HG03108 (cell line): ENCODE results near the gene ZCCHC14.
"Not testable (repeated sequence)": the region's sequence is repeated elsewhere in the genome, so short reads cannot be mapped to it uniquely, and the experiment has no call there.

Experiments
- ATAC-seq: cut with Tn5 transposase; IDR thresholded peaks from one replicate; pipeline ENCODE4 v1.9.1; 2021; ENCODE audit warnings: moderate library complexity; ENCODE audit not compliant: unreplicated experiment

Gene ZCCHC14

DNA sequence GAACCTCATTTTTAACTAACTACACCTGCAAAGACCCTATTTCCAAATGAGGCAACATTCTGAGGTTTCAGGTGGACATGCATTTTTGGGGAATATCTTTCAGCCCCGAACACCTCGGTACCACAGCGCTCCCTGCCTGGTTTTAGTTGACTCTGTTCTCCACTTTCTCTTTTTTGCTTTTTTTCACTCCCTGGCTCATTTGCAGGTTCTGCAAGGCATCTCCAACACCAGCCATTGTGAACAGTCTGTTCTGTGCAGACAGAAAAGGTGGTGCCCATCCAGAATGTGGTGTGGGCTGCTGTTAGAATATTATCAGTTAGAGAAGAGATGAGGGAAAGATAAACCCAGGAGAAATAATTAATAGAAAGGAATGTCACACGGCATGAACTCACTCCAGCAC lies 32.5 kb upstream of the ZCCHC14 start:
- ATAC-seq = no peak

DNA sequence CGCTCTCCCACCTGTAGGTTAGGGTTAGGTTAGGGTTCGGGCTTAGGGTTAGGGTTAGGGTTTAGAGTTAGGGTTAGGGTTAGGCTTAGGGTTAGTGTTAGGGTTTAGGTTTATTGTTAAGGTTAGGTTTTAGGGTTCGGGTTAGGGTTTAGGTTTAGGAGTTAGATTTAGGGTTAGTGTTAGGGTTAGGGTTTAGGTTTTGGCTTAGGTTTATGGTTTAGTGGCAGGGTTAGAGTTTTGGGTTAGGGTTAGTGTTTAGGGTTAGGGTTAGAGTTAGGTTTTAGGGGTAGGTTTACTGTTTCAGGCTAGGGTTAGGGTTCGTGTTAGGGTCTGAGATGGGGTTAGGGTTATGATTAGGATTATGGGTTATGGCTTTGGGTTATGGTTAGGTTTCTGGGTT lies 31.6 kb upstream of the ZCCHC14 start:
- ATAC-seq = no peak

DNA sequence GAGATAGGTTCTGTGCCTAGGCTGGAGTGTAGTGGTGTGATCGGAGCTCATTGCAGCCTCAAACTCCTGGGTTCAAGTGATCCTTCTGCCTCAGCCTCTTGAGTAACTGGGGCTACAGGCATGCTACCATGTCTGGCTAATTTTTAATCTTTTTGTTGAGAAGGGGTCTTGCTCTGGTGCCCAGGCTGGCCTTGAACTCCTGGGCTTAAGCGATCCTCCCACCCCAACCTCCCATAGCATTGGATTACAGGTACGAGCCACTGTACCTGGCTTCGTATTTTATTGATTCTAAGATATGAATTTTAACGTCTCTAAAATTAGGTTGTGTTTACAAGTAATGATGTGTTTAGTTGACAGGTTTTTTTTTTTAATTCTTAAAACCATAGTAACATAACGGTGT lies 30.8 kb upstream of the ZCCHC14 start:
- not testable (repeated sequence) for ATAC-seq

DNA sequence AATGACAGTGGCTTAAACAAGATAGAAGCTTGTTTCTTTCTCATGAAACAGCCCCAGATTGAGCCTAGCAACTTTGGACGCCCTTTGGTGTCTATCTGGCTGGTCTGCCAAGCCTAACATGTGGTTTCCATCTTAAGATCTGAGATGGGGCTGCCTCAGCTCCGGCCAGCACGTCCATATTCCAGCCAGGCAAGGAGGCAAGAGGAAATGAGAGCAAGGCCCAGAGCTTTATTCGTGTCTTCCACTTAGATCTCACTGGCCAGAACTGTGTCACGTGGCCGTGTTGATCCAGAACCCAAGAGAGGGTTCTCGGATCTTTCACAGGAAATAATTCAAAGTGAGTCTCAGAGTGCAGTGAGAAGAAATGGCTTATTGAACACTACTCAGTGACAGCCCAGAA lies 28.9 kb upstream of the ZCCHC14 start:
- not testable (repeated sequence) for ATAC-seq

DNA sequence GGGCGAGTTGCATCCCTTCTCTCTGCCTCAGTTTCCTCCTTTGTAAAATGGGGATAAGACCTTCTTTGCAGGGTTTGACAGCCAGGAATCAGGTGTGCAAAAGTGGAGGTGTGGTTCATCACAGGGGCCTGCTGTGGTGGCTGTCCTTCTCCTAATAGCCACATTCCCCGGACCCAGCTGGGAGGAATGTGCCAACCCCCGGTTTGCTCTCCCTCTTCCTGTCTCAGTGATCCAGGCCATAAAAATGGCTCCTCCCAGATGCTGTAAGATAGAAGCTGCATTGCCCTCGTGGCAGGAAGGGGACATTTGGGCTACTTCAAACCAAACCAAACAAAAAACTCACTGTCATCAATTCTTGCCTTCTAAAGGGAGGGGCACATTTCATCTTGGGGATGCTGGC lies 26.3 kb upstream of the ZCCHC14 start:
- ATAC-seq = not testable (repeated sequence)

DNA sequence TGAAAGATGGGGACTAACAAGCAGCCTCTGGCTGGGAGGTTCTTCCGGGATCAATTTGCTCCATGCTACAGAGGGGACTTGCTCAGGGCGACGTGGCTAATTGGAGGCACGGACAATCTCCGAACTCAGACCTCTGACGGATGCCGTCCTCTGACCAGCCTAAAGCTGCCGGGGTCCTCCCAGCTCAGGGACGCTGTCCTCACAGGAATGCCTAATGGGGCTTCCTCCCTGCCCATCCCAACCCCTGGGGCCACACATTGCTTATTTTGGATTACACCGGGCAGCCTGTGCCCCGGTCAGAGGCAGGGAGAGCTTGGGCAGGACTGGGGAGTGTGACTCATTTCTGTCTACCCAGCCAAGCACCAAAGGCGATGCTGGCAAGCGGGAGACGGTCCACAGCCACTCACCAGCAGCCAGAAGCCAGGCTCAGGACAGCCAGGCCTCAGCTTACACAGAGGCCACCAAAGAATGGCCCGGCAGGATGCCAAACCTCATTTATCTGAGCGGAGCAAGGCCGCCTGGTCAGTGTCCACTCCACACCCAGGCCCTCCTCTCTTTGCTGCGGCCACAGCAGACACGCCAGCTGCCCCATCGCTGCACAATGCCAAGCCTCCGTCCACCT lies 25.7 kb upstream of the ZCCHC14 start:
- not testable (repeated sequence) for ATAC-seq

DNA sequence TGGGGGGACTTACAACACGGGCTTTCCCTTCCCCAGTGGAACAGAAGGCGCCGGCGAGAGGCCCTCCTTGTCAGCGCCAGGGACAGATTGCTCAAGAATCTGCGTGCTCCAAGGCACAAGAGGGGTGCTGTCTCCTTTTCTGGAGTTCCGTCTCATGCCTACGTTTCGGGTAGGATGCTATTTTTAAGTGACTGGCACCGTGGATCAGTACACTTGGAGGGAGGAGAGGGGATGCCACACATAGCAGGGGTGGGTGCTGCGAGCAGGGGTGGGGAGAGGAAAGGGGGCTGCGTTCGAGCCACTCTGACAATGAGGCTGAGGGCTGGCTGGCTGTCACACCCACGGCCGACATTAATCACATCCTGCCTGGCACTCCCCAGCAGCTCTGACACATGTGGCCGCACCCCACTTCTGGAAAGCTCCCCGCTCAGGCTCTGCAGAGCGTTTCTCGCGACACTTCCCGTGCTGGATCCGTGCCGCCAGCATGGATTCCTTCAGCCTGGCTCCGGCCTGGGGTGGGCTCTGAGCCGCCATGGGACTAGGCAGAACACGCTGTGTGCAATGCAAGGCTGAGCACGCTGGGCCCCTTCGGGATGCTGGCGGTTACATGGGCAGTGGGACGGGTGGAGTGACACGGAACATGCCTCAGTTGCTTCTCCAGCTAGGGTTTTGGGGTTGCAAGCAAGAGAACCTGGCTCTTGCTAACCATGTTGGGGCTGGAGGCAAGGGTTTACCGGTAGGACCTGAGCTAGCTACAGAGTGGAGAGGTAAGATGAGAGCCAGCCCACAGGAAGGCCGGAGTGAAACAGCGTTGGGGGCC lies 25.0 kb upstream of the ZCCHC14 start:
- ATAC-seq = not testable (repeated sequence)

DNA sequence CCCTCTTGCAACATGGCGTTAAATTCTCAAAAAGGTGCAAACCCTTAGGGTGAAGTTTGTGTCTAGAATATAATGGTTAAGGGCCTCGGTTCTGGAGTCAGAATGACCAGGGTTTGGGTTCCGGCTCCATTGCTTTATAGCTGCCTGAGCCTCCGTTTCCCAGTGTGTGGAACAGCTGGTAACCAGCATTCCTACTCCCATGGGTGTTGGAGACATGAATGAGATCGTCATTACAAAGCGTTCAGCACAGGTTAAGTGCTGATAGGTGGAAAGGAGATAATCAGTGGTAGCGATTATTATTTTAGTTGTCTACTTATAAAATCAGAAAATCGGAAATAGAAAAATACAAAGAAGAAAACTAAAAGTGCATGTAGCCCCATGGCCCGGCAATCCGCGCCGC lies 23.5 kb upstream of the ZCCHC14 start:
- no peak for ATAC-seq

DNA sequence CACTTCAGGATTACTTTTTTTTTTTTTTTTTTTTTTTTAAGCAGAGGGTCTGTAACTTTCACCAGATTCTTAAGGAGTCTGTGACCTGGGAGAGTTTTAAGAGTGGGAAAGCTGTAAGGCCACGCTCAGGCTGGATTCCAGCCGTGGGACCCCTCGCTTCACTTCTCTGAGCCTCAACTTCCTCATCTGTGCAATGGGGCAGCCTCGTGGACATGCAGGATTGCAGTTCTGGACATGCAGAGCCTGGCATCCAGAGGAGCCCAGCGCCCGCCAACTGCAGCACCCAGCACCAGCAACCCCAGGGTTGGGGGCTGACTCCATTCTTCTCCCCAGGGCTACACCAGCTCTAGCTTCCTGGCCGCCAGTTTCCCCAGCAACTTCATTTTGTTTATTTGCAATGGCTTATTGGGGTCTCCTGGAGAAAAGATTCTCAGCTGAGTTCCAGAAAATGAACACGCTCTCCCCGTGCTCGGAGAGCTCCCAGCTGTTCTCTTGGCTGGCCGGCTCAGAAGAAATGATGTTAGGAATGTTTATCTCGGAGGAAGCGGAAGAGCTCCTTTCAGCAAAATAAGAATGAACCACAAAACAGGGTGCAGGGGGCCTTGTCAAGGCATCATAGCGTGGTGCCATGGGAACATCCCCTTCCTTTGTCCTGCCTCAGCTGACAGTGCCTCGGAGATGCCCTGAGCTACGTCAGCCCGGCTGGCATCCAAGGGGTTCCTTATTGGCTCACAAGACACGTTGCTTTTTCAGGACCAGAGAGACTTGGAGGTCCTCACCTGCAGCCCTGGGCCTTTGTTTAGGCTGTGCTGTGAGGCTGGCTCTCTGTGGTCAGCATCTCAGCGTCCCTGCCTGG lies 22.9 kb upstream of the ZCCHC14 start:
- no peak for ATAC-seq

DNA sequence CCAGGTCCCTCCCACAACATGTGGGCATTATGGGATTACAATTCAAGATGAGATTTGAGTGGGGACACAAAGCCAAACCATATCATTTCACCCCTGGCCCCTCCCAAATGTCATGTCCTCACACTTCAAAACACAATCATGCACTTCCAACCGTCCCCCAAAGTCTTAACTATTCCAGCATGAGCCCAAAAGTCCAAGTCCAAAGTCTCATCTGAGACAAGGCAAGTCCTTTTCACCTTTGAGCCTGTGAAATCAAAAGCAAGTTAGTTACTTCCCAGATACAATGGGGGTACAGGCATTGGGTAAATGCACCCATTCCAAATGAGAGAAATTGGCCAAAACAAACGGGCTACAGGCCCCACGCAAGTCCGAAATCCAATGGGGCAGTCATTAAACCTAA lies 17.0 kb upstream of the ZCCHC14 start:
- ATAC-seq = not testable (repeated sequence)

DNA sequence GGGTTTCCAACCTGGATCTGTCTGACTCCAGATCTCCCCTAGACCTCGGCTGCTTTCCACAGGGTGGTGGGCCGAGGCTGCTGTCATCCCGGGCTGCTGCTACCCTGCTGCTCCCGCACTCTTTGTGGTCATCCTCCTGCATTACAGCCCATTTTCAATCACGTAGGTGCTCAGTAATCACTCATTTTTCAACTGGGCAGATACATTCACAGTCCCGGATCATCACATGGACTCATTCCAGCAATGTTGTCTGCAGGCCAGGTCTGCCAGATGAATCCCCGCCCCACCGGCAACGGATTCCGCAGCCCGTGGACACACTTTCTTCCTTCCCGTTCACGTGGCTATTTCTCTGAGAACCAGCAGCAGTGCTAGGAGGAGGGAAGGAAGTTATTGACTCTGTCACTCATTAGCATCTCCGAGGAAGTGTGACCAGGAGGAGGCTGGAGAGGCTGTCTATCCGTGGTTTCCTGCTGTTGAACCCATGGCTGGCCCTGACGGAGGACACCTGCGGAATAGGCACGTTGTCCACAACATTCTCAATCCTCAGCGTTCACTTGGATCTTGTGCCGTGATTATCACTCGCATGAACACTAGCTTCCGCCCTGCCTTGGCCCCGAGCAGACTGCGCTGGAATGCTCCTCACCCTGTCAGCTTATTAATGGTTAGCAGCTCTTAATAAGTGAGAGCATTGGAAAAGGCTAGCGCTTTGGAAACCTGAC lies 14.7 kb upstream of the ZCCHC14 start:
- ATAC-seq = no peak

DNA sequence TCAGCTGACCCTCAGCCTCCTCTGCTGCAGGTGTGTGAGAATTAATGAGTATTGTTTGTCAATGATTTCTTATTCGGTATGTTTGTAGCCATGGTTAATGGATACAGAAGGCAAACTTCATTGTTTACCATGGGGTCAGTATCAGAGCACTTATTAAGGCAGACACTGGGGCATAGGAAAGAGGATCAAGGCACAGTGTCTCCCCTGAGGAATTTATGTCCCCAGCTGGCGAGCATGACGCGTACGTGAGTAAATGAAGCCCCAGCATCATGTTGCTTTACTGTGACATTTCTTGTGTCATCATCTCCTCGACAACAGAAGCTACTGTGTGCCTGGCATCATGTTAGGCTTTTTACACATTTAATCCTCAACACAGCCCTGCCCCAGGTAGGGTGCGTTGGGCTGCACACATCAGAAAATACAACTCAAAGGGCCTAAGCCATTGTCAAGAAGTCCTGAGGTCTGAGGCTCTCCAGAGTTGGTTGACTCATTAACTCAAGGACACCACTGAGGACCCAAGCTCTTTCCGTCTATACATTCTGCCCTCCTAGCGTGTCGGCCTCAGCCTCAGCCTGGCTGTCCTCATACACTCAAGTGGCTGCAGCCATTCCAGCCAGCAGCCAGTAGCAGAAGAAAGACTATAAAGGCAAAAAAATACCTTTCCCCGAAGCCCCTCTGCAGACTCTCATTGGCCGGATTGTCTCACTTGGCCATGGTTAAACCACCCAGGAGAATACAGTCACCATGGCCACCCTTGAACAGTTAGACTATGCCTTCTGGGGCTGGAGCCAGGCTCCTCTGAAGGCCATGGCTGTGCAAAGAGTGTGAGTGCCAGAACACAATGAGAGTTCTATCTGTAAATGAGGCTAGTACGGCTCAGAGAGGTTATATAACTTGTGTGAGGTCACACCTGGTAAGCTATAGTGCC lies 13.9 kb upstream of the ZCCHC14 start:
- no peak for ATAC-seq

DNA sequence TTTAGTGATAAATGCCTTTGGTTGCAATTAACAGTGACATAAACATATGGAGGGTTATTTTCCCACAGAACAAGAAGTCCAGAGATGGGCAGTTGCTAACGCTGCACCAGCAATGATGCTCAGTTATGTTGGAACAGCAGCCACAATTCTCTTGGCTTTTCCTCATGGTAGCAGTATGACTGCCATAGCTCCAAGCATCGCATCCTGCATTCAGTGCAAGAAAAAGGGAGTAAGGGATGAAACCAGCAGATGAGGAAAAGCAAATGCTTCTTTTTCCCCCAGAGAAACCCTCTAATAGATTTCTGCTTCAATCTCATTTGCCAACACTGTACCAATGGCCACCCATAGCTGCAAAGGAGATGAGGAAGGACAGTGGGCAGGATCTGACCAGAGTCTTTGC lies 13.0 kb upstream of the ZCCHC14 start:
- ATAC-seq = no peak

DNA sequence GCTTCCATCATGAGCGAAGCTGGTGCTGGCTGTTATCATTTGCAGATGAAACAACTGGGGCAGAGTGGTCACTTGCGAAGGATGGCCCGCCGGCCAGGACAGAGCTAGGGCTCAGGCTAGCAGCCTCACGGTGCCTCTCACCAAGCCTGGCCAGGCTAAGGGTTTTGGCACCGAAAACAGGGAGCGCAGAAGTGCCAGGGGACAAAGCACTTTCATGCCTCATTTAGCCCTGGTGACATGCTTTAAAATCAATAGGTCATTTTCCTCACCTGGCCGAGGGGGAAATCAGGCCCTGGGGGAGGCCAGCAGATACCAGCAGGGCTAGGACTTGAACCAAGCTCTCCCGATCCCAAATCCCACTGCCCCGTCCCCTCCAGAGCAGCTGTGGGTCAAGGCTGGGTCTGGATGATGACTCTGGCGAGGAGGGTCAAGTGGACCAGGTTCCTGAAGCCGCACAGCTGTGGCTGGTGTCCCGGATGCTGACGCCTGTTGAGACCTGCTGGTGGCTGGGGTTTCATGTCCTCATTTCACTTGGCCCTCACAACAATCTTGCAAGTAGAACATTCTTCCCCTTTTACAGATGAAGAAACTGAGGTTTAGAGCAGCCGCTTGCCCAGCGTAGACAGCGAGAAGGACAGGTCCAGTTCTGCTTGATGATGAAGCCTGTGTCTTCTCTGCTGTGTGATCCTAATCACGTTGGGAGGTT lies 10.6 kb upstream of the ZCCHC14 start:
- ATAC-seq = not testable (repeated sequence)

DNA sequence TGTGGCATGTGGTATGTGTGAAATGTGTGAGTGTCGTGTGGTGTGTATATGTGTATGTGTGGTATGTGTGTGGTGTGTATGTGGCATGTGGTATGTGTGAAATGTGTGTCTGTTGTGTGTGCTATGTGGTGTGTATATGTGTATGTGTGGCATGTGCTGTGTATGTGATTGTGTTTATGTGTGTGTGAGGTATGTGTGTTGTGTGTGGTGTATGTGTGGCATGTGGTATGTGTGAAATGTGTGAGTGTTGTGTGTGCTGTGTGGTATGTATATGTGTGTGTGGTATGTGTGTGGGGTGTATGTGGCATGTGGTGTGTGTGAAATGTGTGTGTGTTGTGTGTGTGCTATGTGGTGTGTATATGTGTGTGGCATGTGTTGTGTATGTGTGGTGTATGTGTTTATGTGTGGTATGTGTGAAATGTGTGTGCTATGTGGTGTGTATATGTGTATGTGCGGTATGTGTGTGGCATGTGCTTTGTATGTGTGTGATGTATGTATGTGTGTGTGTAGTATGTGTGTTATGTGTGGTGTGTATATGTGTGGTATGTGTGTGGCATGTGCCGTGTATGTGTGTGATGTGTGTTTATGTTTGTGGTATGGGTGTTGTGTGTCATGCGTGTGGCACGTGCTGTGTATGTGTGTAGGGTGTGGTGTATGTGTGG lies 9.6 kb upstream of the ZCCHC14 start:
- no peak for ATAC-seq

DNA sequence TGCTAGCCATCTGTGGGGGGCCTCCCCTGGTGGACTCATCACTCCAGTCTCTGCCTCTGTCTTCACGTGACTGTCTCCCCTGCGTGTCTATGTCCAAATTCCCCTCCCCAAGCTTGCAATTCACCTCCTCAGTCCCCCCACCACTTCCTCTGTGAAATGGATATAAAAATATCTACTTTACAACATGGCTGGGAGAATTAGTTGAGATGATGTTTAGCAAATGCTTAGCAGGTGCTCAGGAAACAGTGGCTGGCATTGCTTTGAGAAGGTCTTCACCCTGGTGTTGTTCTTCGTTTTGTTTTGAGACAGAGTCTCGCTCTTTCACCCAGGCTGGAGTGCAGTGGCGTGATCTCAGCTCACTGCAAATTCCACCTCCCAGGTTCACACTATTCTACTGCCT lies 8.3 kb upstream of the ZCCHC14 start:
- no peak for ATAC-seq

DNA sequence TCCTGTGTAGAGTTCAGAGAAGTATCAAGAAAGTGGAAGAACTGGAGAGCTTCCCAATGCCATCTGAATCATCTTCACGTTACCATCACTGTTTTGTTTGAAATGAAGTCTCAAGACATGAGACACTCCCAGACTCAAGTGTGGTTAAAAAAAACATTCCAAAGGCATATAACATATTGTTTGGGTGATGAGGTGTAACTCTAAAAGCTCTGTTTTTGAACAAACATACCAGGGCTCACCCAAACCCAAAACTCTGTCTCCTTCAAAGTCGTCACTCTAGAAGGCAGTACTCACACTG lies 6.3 kb upstream of the ZCCHC14 start:
- no peak for ATAC-seq

DNA sequence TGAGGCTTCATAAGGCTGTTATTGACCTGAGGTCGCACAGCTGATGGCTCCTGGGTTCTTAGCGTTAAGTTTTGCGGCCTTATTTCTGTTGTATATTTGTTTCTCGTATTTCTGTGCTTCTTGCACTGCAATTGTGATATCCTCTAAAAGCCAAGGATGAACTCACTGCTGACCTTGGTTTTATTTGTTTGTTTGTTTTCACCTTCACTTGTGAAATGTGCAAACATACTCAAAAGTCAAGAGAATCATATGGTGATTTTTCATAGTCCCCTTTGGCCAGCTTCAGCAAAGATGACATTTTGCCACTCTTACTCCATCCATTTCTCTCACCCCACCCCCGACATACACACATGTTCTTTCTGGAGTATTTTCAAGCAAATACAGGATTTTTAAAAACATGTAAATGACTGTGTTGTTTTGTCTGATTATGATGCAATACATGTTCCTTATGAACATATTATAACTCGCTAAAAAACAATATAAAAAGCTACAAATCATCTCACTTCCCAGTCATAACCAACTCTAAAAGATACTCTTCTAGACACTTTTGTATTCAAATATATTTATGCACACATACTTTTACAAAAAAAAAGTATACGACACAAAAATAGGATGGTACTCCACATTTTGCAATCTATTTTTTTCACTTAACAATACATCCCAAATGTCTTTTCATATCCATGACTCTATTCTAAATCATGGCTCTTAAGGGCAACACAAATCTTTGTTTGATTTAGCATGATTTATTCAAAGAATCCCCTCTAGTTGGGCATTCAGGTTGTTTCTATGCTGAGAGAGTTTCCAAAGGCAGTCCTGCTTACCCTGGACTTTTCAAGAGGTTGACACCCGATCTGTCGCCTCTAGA lies 5.7 kb upstream of the ZCCHC14 start:
- ATAC-seq = no peak
